Lower leg skin (tissue), 4 donors: ENCODE measurements around the gene AKIRIN2. TPM values are rescaled to one million over a fixed set of nuclear protein-coding genes. Genes with fewer than 3 reads are reported as not detected.
A peak's percentile ranks its signal among the peaks of the same experiment; 100 is the strongest.

Experiments
- DNase-seq, 2 donors: peaks; one replicate each; pipeline ENCODE4 v3.0.0-alpha.2; 2019; ENCODE audit warnings: low spot score in 2 of 2
- H3K4me3 ChIP-seq: fragments of 200-600 bp; sonication (generic); 2 replicates; pipeline ENCODE4 v1.5.1; 2017; ENCODE audit warnings: mild to moderate bottlenecking, low read depth; ENCODE audit not compliant: poor library complexity, severe bottlenecking
- POLR2A ChIP-seq, 2 donors: fragments of 450-650 bp; IDR thresholded peaks; one replicate each; pipeline ENCODE4 v1.6.1; 2016 to 2017; ENCODE audit warnings: antibody characterized with exemption in 2 of 2, mild to moderate bottlenecking in 1 of 2, moderate library complexity in 1 of 2
- WGBS, 2 donors: methylation state at CpG; one replicate each; pipeline ENCODE4 v1.1.5; 2018; 5-methylcytosine and 5-hydroxymethylcytosine counted together
- intact Hi-C: fragments of 100-400 bp; cut with DNase I; formaldehyde crosslinking; loops from one replicate; pipeline ENCODE4 v1.15.0; 2023; ENCODE audit warnings: low total_unique reads
- total RNA-seq, 4 donors: library from RNA; depleted of rRNA; stranded (reverse); fragments of >200 nt; gene quantifications; one replicate each; pipeline ENCODE4 v1.1.0, GENCODE V29; 2016
- TF ChIP-seq, protein P1 (sequence below), 3 donors: fragments of 450-650 bp; IDR thresholded peaks; one replicate each; pipeline ENCODE4 v1.5.1; 2016; ENCODE audit warnings: antibody characterized with exemption in 3 of 3, mild to moderate bottlenecking in 3 of 3, moderate library complexity in 2 of 3

Gene AKIRIN2
- total RNA-seq, 4 donors from 2014 or later = 11.2 to 30.3 (median 17.2) TPM

DNA sequence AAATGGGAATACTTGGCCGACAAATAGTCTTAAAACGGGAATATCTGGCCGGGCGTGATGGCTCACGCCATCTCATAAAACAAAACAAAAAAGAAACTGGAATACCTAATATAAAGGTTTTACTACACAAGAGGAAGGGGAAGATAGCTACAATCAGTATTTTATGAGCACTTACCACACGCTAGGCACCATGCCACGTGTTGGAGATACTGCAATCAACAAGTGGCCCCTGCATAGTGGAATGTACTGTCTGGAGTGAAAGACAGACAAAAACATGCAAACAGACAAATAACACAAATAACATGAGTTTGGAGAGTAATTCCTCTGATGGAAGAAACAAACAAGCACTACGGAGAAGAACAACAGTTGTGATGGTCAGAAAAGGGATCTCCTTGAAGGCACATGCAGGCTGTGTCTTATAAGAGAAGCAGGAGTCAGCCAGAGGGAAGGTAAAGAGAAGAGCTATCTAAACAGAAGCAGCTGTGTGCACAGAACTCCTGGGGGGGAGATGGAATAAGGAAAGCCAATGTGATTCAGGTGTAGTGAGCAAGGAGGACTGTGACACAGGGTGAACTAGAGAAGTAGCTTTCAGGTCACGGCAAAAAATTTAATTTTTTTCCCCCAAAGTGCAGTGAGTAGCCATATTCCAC, 39.1 kb upstream of the AKIRIN2 start:
- intact Hi-C loops = no loop called here
- DNase-seq = no peak
- no peak overlapping the region for H3K4me3 ChIP-seq
- 83 to 86% methylated on average over 9 of the region's 9 CpGs for WGBS, 2 donors
- TF ChIP-seq, protein P1, sequence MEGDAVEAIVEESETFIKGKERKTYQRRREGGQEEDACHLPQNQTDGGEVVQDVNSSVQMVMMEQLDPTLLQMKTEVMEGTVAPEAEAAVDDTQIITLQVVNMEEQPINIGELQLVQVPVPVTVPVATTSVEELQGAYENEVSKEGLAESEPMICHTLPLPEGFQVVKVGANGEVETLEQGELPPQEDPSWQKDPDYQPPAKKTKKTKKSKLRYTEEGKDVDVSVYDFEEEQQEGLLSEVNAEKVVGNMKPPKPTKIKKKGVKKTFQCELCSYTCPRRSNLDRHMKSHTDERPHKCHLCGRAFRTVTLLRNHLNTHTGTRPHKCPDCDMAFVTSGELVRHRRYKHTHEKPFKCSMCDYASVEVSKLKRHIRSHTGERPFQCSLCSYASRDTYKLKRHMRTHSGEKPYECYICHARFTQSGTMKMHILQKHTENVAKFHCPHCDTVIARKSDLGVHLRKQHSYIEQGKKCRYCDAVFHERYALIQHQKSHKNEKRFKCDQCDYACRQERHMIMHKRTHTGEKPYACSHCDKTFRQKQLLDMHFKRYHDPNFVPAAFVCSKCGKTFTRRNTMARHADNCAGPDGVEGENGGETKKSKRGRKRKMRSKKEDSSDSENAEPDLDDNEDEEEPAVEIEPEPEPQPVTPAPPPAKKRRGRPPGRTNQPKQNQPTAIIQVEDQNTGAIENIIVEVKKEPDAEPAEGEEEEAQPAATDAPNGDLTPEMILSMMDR (IDR thresholded peaks at IDR 0.05) = no peak
- TF ChIP-seq POLR2A (IDR thresholded peaks at IDR 0.05) = no peak

DNA sequence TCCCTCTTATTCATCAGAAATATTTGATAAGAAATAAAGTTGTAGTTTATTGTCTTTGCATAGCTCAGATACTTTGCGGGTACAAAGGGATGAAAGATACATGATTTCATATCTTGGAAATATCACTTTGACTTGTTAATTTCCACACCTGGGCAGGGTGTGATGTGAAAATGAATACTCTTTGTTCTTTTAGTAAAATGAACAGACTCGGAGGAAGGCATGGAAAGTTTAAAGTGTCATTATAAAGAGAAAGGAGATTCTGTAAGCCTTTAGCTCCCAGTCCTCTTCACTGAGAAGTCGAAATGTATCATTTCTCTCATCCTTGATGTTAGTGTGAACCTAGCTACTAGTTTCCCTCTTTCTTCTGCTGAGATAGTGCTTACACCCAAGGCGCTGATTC, 36.7 kb upstream of the AKIRIN2 start:
- TF ChIP-seq POLR2A (IDR thresholded peaks at IDR 0.05) = no peak
- TF ChIP-seq, protein P1 (IDR thresholded peaks at IDR 0.05) = no peak
- 81 to 84% methylated on average over 4 of the region's 4 CpGs for WGBS, 2 donors
- no peak overlapping the region for H3K4me3 ChIP-seq
- intact Hi-C loops = no loop called here
- no peak for DNase-seq

DNA sequence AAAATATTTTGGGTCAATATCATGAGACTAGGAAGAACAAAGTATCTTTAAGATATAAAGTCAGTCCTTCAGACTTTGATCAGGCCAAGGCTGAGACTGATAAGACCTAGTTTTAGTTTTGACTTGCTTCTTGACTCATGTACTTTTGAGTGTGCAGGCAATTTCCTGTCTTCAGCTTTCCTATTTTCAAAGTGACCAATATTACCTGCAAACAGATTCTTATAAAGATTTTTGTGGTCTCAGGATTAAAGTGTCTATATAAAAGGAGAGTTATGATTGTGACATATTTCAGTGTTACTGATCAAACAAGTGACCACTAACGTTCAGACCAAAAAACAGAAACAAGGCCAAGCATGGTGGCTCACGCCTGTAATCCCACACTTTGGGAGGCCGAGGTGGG, 36.0 kb upstream of the AKIRIN2 start:
- intact Hi-C loops = no loop called here
- WGBS, 2 donors = 81 to 93% methylated on average over 3 of the region's 3 CpGs

DNA sequence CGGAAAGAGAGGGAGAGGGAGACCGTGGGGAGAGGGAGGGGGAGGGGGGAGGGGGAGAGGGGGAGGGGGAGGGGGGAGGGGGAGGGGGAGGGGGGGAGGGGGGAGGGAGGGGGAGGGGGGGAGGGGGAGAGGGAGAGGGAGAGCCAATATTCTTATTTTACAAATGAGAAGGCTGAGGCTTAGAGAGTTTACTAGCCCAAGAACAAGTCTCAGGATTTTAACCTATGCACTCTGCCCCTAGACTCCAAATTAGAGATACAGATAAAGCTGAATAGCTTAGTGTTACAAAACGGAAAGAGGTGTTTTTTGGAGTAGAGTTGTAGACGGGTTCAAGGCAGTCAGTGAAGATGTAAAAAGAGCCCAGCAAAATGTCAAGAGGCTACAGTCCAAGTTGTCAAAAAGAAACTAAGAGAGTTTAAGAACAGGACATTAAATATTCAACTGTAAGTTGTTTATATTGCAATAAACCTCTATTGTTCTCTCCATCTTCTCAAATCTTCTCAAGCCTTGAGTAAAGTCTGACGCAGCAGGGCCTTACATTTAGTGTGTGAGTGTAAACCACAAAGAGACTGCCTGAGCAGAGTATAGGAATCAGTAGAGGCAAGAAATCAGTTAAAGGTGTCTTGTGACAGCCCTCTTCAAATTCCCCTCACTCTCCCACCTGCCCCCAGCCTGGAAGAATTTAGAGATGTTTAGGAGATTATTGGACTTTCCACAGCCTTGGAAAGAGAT, 34.9 kb upstream of the AKIRIN2 start:
- DNase-seq = no peak

More for the DNA sequence above, 36.0 kb upstream of the AKIRIN2 start:
- no peak for DNase-seq
- H3K4me3 ChIP-seq = no peak overlapping the region
- TF ChIP-seq, protein P1 (IDR thresholded peaks at IDR 0.05) = no peak
- TF ChIP-seq POLR2A (IDR thresholded peaks at IDR 0.05) = no peak

DNA sequence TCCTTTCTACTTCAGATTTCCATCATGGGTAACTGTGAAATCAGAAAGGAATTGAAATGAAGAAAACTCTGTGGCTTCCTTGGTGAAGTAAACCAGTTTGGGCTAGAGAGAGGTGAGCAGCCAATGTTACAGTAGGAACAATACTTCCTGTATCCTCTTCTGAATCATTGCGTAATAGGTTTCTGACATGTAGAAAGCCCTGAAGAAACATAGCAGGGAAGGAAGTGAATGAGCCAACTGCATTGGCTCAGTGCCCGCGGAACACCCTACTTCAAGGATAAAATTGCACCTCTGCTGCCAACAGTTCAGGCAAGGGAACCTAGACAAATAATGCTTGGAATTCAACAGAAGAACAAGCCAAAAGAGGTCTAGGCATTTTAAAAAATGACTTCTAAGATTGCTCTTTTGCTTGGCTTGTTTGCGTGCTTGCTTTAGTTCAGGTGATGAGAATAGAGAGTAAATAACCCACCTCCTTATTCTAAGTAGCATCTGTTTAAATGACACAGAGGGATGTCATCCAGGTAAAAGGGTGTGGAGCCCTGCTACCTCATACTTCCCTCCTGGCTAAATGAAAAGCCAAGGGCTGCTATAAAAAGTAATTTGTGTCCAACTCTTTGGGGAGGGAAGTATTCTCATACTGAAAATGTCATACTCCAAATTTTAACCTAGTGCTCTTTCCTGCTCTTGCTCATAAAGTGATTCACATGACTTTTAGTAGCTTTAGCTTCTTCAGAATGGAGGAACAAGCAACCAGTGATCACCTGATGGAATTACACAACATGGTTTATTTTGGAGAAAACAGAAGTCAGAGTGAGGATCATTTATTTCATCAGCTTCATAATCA, 30.0 kb upstream of the AKIRIN2 start:
- 20% methylated on average over 4 of the region's 4 CpGs for WGBS, 2 donors
- H3K4me3 ChIP-seq = no peak overlapping the region
- TF ChIP-seq, protein P1 (IDR thresholded peaks at IDR 0.05) = no peak
- no peak for TF ChIP-seq POLR2A (IDR thresholded peaks at IDR 0.05)
- intact Hi-C loops = no loop called here
- peak; percentile 94 to 98 for DNase-seq

More for the DNA sequence above, 34.9 kb upstream of the AKIRIN2 start:
- TF ChIP-seq POLR2A (IDR thresholded peaks at IDR 0.05) = no peak
- TF ChIP-seq, protein P1 (IDR thresholded peaks at IDR 0.05) = no peak
- 55 to 73% methylated on average over 4 to 5 of the region's 5 CpGs for WGBS, 2 donors
- intact Hi-C loops = no loop called here
- no peak overlapping the region for H3K4me3 ChIP-seq
